ENCODE results near the gene CHAT.

Gene CHAT

GRCh38 chr10:49597426-49598163 lies 16.2 kb upstream of the CHAT start:
- no peak for DNase-seq

GRCh38 chr10:49598164-49598856 lies 15.5 kb upstream of the CHAT start:
- DNase-seq: no peak

- no peak for DNase-seq
Observed at GRCh38 chr10:49598986-49599385, 14.9 kb upstream of the CHAT start.

GRCh38 chr10:49599546-49599945 lies 14.3 kb upstream of the CHAT start:
- DNase-seq: no peak

- no peak for DNase-seq
Observed at GRCh38 chr10:49600046-49600445, 13.8 kb upstream of the CHAT start.

- no peak for DNase-seq
Observed at GRCh38 chr10:49600781-49601400, 12.9 kb upstream of the CHAT start.

- no peak for DNase-seq
Observed at GRCh38 chr10:49601857-49602256, 12.0 kb upstream of the CHAT start.

GRCh38 chr10:49602380-49603023 lies 11.3 kb upstream of the CHAT start:
- no peak for DNase-seq

GRCh38 chr10:49605216-49605938 lies 8.5 kb upstream of the CHAT start:
- DNase-seq: peak in 1 of 2 experiments; percentile 51

- peak in 1 of 2 experiments; percentile 34 for DNase-seq
Observed at GRCh38 chr10:49605939-49606509, 7.8 kb upstream of the CHAT start.

GRCh38 chr10:49606981-49607535 lies 6.8 kb upstream of the CHAT start:
- no peak for DNase-seq

- DNase-seq: no peak
Observed at GRCh38 chr10:49608166-49609005, 5.5 kb upstream of the CHAT start.

- no peak for DNase-seq
Observed at GRCh38 chr10:49609006-49609282, 4.9 kb upstream of the CHAT start.

- peak in 1 of 2 experiments; percentile 51 for DNase-seq
Observed at GRCh38 chr10:49609283-49610113, 4.3 kb upstream of the CHAT start.

- peak in 1 of 2 experiments; percentile 71 for DNase-seq
Observed at GRCh38 chr10:49610114-49610457, 3.8 kb upstream of the CHAT start, which contains the start of gene SLC18A3. Gene SLC18A3, plus strand, starts transcription at chr10:49610310. Its CDS starts 431 bp downstream, at chr10:49610741.

GRCh38 chr10:49610458-49611165 lies 3.2 kb upstream of the CHAT start:
- no peak for DNase-seq

GRCh38 chr10:49611166-49611815 lies 2.5 kb upstream of the CHAT start:
- DNase-seq: no peak

GRCh38 chr10:49611816-49612512 lies 1.9 kb upstream of the CHAT start:
- no peak for DNase-seq
